ENCODE data around the gene OLIG3. TPM values are rescaled to one million over a fixed set of nuclear protein-coding genes. Genes with fewer than 3 reads are reported as not detected.
A peak's percentile ranks its signal among the peaks of the same experiment; 100 is the strongest.

The OLIG3 gene
- total and polyA plus RNA-seq, 2 of the 8 experiments (the other 6 are each of a cell fraction or from before 2014, with no cell fraction given) = 0.60 to 1.3 TPM

GRCh38 chr6:137489046-137490005, 4.9 kb downstream of the OLIG3 start (continued):
- TF ChIP-seq TAF1 (IDR thresholded peaks at IDR 0.05; ENCODE audit: low read depth, low read length) = 0 out of 2 replicates have a peak, but pooled peaks have one; percentile 22
- TF ChIP-seq GABPA (IDR thresholded peaks at IDR 0.05; ENCODE audit: borderline replicate concordance, insufficient read depth, low read length) = no peak
- no peak for TF ChIP-seq HDAC6 (IDR thresholded peaks at IDR 0.05; ENCODE audit: low read depth, low read length)
- TF ChIP-seq CTCF (IDR thresholded peaks at IDR 0.05; ENCODE audit: control extremely low read depth in 1 of 3, insufficient read depth in 1 of 3, low read depth in 1 of 3, low read length in 3 of 3) = no peak
- TF ChIP-seq CEBPB (IDR thresholded peaks at IDR 0.05; ENCODE audit: low read depth, low read length) = 0 out of 2 replicates have a peak, but pooled peaks have one; percentile 48
- no peak for TF ChIP-seq JUN (IDR thresholded peaks at IDR 0.05; ENCODE audit: low read depth, low read length)
- TF ChIP-seq GTF2F1 (IDR thresholded peaks at IDR 0.05; ENCODE audit: borderline replicate concordance, low read depth, low read length) = no peak
- no peak for TF ChIP-seq POLR2AphosphoS5 (IDR thresholded peaks at IDR 0.05; ENCODE audit: low read depth, low read length)
- TF ChIP-seq RBBP5 (IDR thresholded peaks at IDR 0.05; ENCODE audit: borderline replicate concordance, low read depth, low read length) = peak; percentile 68; the same call in 1 of the 2 replicates
- 0 out of 2 replicates have a peak, but pooled peaks have one; percentile 12 for TF ChIP-seq PHF8 (conservative IDR thresholded peaks at IDR 0.05; ENCODE audit: low read depth, low read length)
